IMR-90 (cell line): ENCODE results near the gene HS3ST1. TPM values are rescaled to one million over a fixed set of nuclear protein-coding genes. Genes with fewer than 3 reads are reported as not detected.
A peak's percentile ranks its signal among the peaks of the same experiment; 100 is the strongest.

Experiments
- ATAC-seq: fragments of 200-7000 bp; cut with Tn5 transposase; 2 replicates; pipeline ENCODE4 v1.9.1; 2020; ENCODE audit warnings: low read depth, mild to moderate bottlenecking, moderate library complexity
- BruUV-seq: library from RNA; stranded (reverse); fragments of 400-500 nt; replicated peaks from 2 replicates; lab custom pipeline; 2021; lab: Mats Ljungman, UMichigan
- CTCF ChIA-PET: fragments of 300-600 bp; formaldehyde crosslinking; extraction: SDS; loops from one replicate; lab custom pipeline; 2021; ENCODE audit warnings: antibody characterized with exemption; lab: Yijun Ruan, JAX
- POLR2A ChIA-PET: fragments of 300-600 bp; sonication (Branson Sonifier 250); formaldehyde crosslinking; loops from one replicate; lab custom pipeline; 2022; ENCODE audit warnings: antibody characterized with exemption; ENCODE audit not compliant: unreplicated experiment; lab: Charles Lee
- DNase-seq: peaks from one replicate; pipeline ENCODE4 v3.0.0; 2013
- H2AFZ ChIP-seq: replicated peaks from 2 replicates; pipeline ENCODE3; 2013; ENCODE audit warnings: low read length, mild to moderate bottlenecking; ENCODE audit not compliant: poor library complexity
- H2AK5ac ChIP-seq: 2 replicates; pipeline ENCODE4 v1.6.1; 2013; ENCODE audit warnings: low read depth, low read length, inconsistent platforms
- H2AK9ac ChIP-seq: replicated peaks from 2 replicates; pipeline ENCODE3; 2013; ENCODE audit warnings: mild to moderate bottlenecking, low read depth, low read length, moderate library complexity; ENCODE audit not compliant: poor library complexity
- H2BK120ac ChIP-seq: 2 replicates; pipeline ENCODE4 v1.6.1; 2013; ENCODE audit warnings: low read depth, low read length, inconsistent platforms
- H2BK15ac ChIP-seq: 3 replicates; pipeline ENCODE4 v1.6.1; 2013; ENCODE audit warnings: low read depth, low read length, inconsistent platforms
- H2BK20ac ChIP-seq: 2 replicates; pipeline ENCODE4 v1.6.1; 2013; ENCODE audit warnings: low read depth, mild to moderate bottlenecking, inconsistent platforms, low read length, moderate library complexity
- H2BK5ac ChIP-seq: 2 replicates; pipeline ENCODE4 v1.6.1; 2013; ENCODE audit warnings: mild to moderate bottlenecking, low read depth, low read length, inconsistent platforms; ENCODE audit not compliant: poor library complexity, severe bottlenecking
- H3K14ac ChIP-seq: replicated peaks from 2 replicates; pipeline ENCODE4 v1.6.1; 2013; ENCODE audit warnings: low read depth, low read length, inconsistent platforms
- H3K18ac ChIP-seq: 2 replicates; pipeline ENCODE4 v1.6.1; 2013; ENCODE audit warnings: low read depth, low read length, control low read depth
- H3K23ac ChIP-seq: 2 replicates; pipeline ENCODE4 v1.6.1; 2013; ENCODE audit warnings: low read depth, low read length, inconsistent platforms
- H3K27ac ChIP-seq: 2 replicates; pipeline ENCODE4 v1.5.1; 2013; ENCODE audit warnings: mild to moderate bottlenecking, control low read depth, low read length; ENCODE audit not compliant: insufficient read depth
- H3K27me3 ChIP-seq: 2 replicates; pipeline ENCODE4 v1.6.1; 2013; ENCODE audit warnings: low read length; ENCODE audit not compliant: control insufficient read depth, insufficient read depth
- H3K36me3 ChIP-seq: 2 replicates; pipeline ENCODE4 v1.6.1; 2013; ENCODE audit warnings: low read length, mixed read lengths; ENCODE audit not compliant: control insufficient read depth, insufficient read depth
- H3K4ac ChIP-seq: 2 replicates; pipeline ENCODE4 v1.6.1; 2013; ENCODE audit warnings: low read depth, low read length, inconsistent platforms
- H3K4me1 ChIP-seq: 2 replicates; pipeline ENCODE4 v1.6.1; 2013; ENCODE audit warnings: low read length, mixed read lengths; ENCODE audit not compliant: control insufficient read depth, insufficient read depth
- H3K4me2 ChIP-seq: 2 replicates; pipeline ENCODE4 v1.6.1; 2013; ENCODE audit warnings: low read depth, mild to moderate bottlenecking, control low read depth, low read length, moderate library complexity
- H3K4me3 ChIP-seq: 2 replicates; pipeline ENCODE4 v1.5.1; 2013; ENCODE audit warnings: low read depth, mild to moderate bottlenecking, control low read depth, low read length, moderate library complexity; ENCODE audit not compliant: insufficient read depth
- H3K56ac ChIP-seq: 2 replicates; pipeline ENCODE4 v1.6.1; 2013; ENCODE audit warnings: low read length, inconsistent platforms; ENCODE audit not compliant: insufficient read depth; ENCODE audit errors: extremely low read depth
- H3K79me1 ChIP-seq, 2 experiments: 2 replicates each; pipeline ENCODE4 v1.6.1; 2013; ENCODE audit warnings: low read length in 2 of 2, inconsistent platforms in 1 of 2, low read depth in 1 of 2
- H3K9ac ChIP-seq: 2 replicates; pipeline ENCODE4 v1.6.1; 2013; ENCODE audit warnings: low read depth, low read length, control low read depth
- H3K9me1 ChIP-seq: 2 replicates; pipeline ENCODE4 v1.6.1; 2013; ENCODE audit warnings: low read length, inconsistent platforms; ENCODE audit not compliant: insufficient read depth
- H3K9me3 ChIP-seq: 2 replicates; pipeline ENCODE4 v1.6.1; 2013; ENCODE audit warnings: low read length; ENCODE audit not compliant: control insufficient read depth, insufficient read depth
- H4K20me1 ChIP-seq: 2 replicates; pipeline ENCODE4 v1.6.1; 2013; ENCODE audit warnings: low read length, inconsistent platforms; ENCODE audit not compliant: insufficient read depth
- H4K5ac ChIP-seq: 2 replicates; pipeline ENCODE4 v1.6.1; 2013; ENCODE audit warnings: mild to moderate bottlenecking, low read depth, low read length, control low read depth
- H4K8ac ChIP-seq, 2 experiments: 2 replicates each; pipeline ENCODE4 v1.6.1; 2013; ENCODE audit warnings: low read depth in 2 of 2, low read length in 2 of 2, control low read depth in 1 of 2, inconsistent platforms in 1 of 2
- H4K91ac ChIP-seq: 2 replicates; pipeline ENCODE4 v1.6.1; 2013; ENCODE audit warnings: low read depth, low read length, inconsistent platforms; ENCODE audit not compliant: insufficient read depth
- ELK1 ChIP-seq: fragments of 150-350 bp; IDR thresholded peaks from 2 replicates; pipeline ENCODE4 v1.6.1; 2016; ENCODE audit warnings: low read depth, mild to moderate bottlenecking, low read length, moderate library complexity, borderline replicate concordance
- MAFK ChIP-seq: IDR thresholded peaks from 2 replicates; pipeline ENCODE4 v1.6.1; 2012; ENCODE audit warnings: low read depth, low read length, improper control_type of control experiment
- MXI1 ChIP-seq: IDR thresholded peaks from 2 replicates; pipeline ENCODE4 v1.6.1; 2012; ENCODE audit warnings: low read depth, mild to moderate bottlenecking, low read length, moderate library complexity, borderline replicate concordance
- NFE2L2 ChIP-seq: fragments of 150-350 bp; IDR thresholded peaks from 2 replicates; pipeline ENCODE4 v1.6.1; 2016; ENCODE audit warnings: low read depth, mild to moderate bottlenecking, low read length
- POLR2A ChIP-seq: IDR thresholded peaks from 2 replicates; pipeline ENCODE4 v1.6.1; 2012; ENCODE audit warnings: mild to moderate bottlenecking, low read depth, low read length
- RAD21 ChIP-seq: IDR thresholded peaks from 2 replicates; pipeline ENCODE4 v1.6.1; 2012; ENCODE audit warnings: low read length, improper control_type of control experiment
- RCOR1 ChIP-seq: IDR thresholded peaks from 2 replicates; pipeline ENCODE4 v1.6.1; 2012; ENCODE audit warnings: mild to moderate bottlenecking, low read length, improper control_type of control experiment; ENCODE audit not compliant: insufficient replicate concordance
- RFX5 ChIP-seq: IDR thresholded peaks from 2 replicates; pipeline ENCODE4 v1.8.0; 2012; ENCODE audit warnings: low read depth, mild to moderate bottlenecking, low read length, moderate library complexity
- SMC3 ChIP-seq: fragments of 150-350 bp; IDR thresholded peaks from 2 replicates; pipeline ENCODE4 v1.6.1; 2016; ENCODE audit warnings: low read depth, mild to moderate bottlenecking, antibody characterized with exemption, low read length, moderate library complexity
- USF2 ChIP-seq: fragments of 150-350 bp; IDR thresholded peaks from 2 replicates; pipeline ENCODE4 v1.6.1; 2017; ENCODE audit warnings: mild to moderate bottlenecking, antibody characterized with exemption, low read length, low read depth
- WGBS, 2 experiments: methylation state at CpG; one replicate each; pipeline versions ENCODE4 v1.1.5 to v1.1.7; 2013; ENCODE audit warnings: missing lambda C conversion rate in 2 of 2; ENCODE audit not compliant: insufficient read length in 1 of 2; ENCODE audit errors: extremely low coverage in 2 of 2; 5-methylcytosine and 5-hydroxymethylcytosine counted together
- dilution Hi-C: fragments of 300-500 bp; cut with HindIII; formaldehyde crosslinking; loops from one replicate; pipeline ENCODE4 v1.14.3; 2018; ENCODE audit warnings: low sequenced_read_pairs; ENCODE audit not compliant: unreplicated experiment
- in situ Hi-C: fragments of 300-500 bp; cut with MboI; formaldehyde crosslinking; loops from 3 replicates; pipeline ENCODE4 v1.14.3; 2019; ENCODE audit warnings: low sequenced_read_pairs, inconsistent platforms, mixed read lengths
- intact Hi-C: fragments of 100-400 bp; cut with micrococcal nuclease; formaldehyde crosslinking; loops from 2 replicates; pipeline ENCODE4 v1.10.0; 2022
- polyA plus RNA-seq, 3 experiments: library from polyadenylated mRNA; depleted of rRNA; stranded (reverse); fragments of >200 nt; gene quantifications; 2 replicates each; pipeline ENCODE4 v1.2.3, GENCODE V29; 2012; ENCODE audit warnings: low replicate concordance in 1 of 3
- total RNA-seq: library from RNA; depleted of rRNA; stranded (reverse); fragments of >200 nt; gene quantifications from 2 replicates; pipeline ENCODE4 v1.2.3, GENCODE V29; 2012
- TF ChIP-seq, protein P1 (sequence below): conservative IDR thresholded peaks from 2 replicates; pipeline ENCODE4 v1.5.1; 2012; ENCODE audit warnings: mild to moderate bottlenecking, low read depth, low read length, improper control_type of control experiment

The HS3ST1 gene
- total and polyA plus RNA-seq, 2 of the 4 experiments (the other 2 are of a cell fraction) = 0.09 TPM; not detected in 1

GRCh38 chr4:11428899-11429698 is 405 bp upstream of the HS3ST1 start:
- H3K23ac ChIP-seq = no peak overlapping the region
- no peak overlapping the region for H2AK9ac ChIP-seq
- no peak overlapping the region for H3K9ac ChIP-seq
- no peak overlapping the region for H2BK20ac ChIP-seq
- TF ChIP-seq RAD21 = peak; percentile 42
- no peak for TF ChIP-seq ELK1
- no peak for TF ChIP-seq NFE2L2
- TF ChIP-seq POLR2A = no peak
- no peak for TF ChIP-seq MAFK
- no peak for TF ChIP-seq MXI1
- TF ChIP-seq, protein P1, sequence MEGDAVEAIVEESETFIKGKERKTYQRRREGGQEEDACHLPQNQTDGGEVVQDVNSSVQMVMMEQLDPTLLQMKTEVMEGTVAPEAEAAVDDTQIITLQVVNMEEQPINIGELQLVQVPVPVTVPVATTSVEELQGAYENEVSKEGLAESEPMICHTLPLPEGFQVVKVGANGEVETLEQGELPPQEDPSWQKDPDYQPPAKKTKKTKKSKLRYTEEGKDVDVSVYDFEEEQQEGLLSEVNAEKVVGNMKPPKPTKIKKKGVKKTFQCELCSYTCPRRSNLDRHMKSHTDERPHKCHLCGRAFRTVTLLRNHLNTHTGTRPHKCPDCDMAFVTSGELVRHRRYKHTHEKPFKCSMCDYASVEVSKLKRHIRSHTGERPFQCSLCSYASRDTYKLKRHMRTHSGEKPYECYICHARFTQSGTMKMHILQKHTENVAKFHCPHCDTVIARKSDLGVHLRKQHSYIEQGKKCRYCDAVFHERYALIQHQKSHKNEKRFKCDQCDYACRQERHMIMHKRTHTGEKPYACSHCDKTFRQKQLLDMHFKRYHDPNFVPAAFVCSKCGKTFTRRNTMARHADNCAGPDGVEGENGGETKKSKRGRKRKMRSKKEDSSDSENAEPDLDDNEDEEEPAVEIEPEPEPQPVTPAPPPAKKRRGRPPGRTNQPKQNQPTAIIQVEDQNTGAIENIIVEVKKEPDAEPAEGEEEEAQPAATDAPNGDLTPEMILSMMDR = peak; percentile 40
- no peak for TF ChIP-seq RCOR1
- TF ChIP-seq USF2 = no peak
- peak; percentile 9; the same call in 1 of the 2 replicates for TF ChIP-seq SMC3
- TF ChIP-seq RFX5 = no peak
- H4K91ac ChIP-seq = no peak overlapping the region
- H2BK15ac ChIP-seq = no peak overlapping the region
- H2BK120ac ChIP-seq = no peak overlapping the region
- no peak overlapping the region for H3K56ac ChIP-seq
- no peak overlapping the region for H3K27ac ChIP-seq
- ChIA-PET CTCF (interaction anchor here (0.8 to 0.9 kb wide), 2 partner anchors 290 to 337 kb away, joined by 3 to 6 read pairs; no protein-coding TSS in a partner anchor), POLR2A (no interaction called here)
- no peaks in the 10 kb centered on the region for H3K36me3 ChIP-seq
- WGBS, 2 experiments = 4% methylated on average over 23 of the region's 64 CpGs; no CpG with 5 or more reads in 1 of the 2 experiments
- ATAC-seq (peak; percentile 97), DNase-seq (peak; percentile 8)
- intact Hi-C loops = loop anchor here (1.0 kb wide), 1 partner anchor 847 kb away; no protein-coding TSS in a partner anchor
- H3K4me2 ChIP-seq = peak overlapping the region; percentile 7; the same call in 1 of the 2 replicates
- dilution Hi-C loops = no loop called here
- H4K20me1 ChIP-seq = no peaks in the 10 kb centered on the region
- H2AK5ac ChIP-seq = no peak overlapping the region
- peaks cover 33% of the 10 kb centered on the region for H3K27me3 ChIP-seq
- no peak overlapping the region for H4K5ac ChIP-seq
- H3K4me1 ChIP-seq = no peaks in the 10 kb centered on the region
- no peak overlapping the region for H4K8ac ChIP-seq
- no peaks in the 10 kb centered on the region for H3K9me1 ChIP-seq
- H3K9me3 ChIP-seq = no peaks in the 10 kb centered on the region
- no peak overlapping the region for H3K14ac ChIP-seq
- no peak overlapping the region for H3K4ac ChIP-seq
- no peak overlapping the region for H3K18ac ChIP-seq
- no TSS peak for BruUV-seq
- H3K79me1 ChIP-seq = no peaks in the 10 kb centered on the region
- peak overlapping the region; percentile 17; the same call in 1 of the 2 replicates for H3K4me3 ChIP-seq
- peak overlapping the region; percentile 64 for H2AFZ ChIP-seq
- in situ Hi-C loops = no loop called here
- no peak overlapping the region for H2BK5ac ChIP-seq
